Endodermal cell (in vitro differentiated cells): Measurements from ENCODE around the gene ERC1. TPM values are rescaled to one million over a fixed set of nuclear protein-coding genes. Genes with fewer than 3 reads are reported as not detected.
A peak's percentile ranks its signal among the peaks of the same experiment; 100 is the strongest.

Experiments
- DNase-seq: peaks from one replicate; pipeline ENCODE4 v3.0.0-alpha.2; 2017
- H3K27ac ChIP-seq: 2 replicates; pipeline ENCODE4 v1.5.1; 2013; ENCODE audit warnings: mild to moderate bottlenecking, low read depth, low read length, moderate library complexity
- H3K27me3 ChIP-seq: 2 replicates; pipeline ENCODE4 v1.6.1; 2013; ENCODE audit warnings: mild to moderate bottlenecking, low read length, moderate library complexity; ENCODE audit not compliant: insufficient read depth, control insufficient read depth, poor library complexity, severe bottlenecking
- H3K36me3 ChIP-seq: 2 replicates; pipeline ENCODE4 v1.7.0; 2013; ENCODE audit warnings: mild to moderate bottlenecking, low read length, moderate library complexity; ENCODE audit not compliant: control insufficient read depth, insufficient read depth
- H3K4me1 ChIP-seq: one replicate; pipeline ENCODE4 v1.7.0; 2013; ENCODE audit warnings: low read length; ENCODE audit not compliant: control insufficient read depth, insufficient read depth
- H3K4me3 ChIP-seq: 2 replicates; pipeline ENCODE4 v1.5.1; 2013; ENCODE audit warnings: mild to moderate bottlenecking, low read length, moderate library complexity
- H3K9ac ChIP-seq: 2 replicates; pipeline ENCODE4 v1.6.1; 2013; ENCODE audit warnings: mild to moderate bottlenecking, low read length, moderate library complexity; ENCODE audit not compliant: poor library complexity, severe bottlenecking; ENCODE audit errors: extremely low read depth
- H3K9me3 ChIP-seq: 2 replicates; pipeline ENCODE4 v1.6.1; 2013; ENCODE audit warnings: mild to moderate bottlenecking, low read length, moderate library complexity; ENCODE audit not compliant: control insufficient read depth
- H3K27ac Mint-ChIP-seq: 2 replicates; pipeline ENCODE4 v1.8.0; 2020; ENCODE audit warnings: mixed read lengths
- H3K27me3 Mint-ChIP-seq: 2 replicates; pipeline ENCODE4 v1.8.0; 2021; ENCODE audit warnings: mild to moderate bottlenecking, mixed read lengths; ENCODE audit not compliant: insufficient read depth
- H3K36me3 Mint-ChIP-seq: 2 replicates; pipeline ENCODE4 v1.8.0; 2020; ENCODE audit warnings: low read depth, mixed read lengths
- H3K4me1 Mint-ChIP-seq: 2 replicates; pipeline ENCODE4 v1.8.0; 2020; ENCODE audit warnings: mixed read lengths
- H3K4me3 Mint-ChIP-seq: 2 replicates; pipeline ENCODE4 v1.8.0; 2020; ENCODE audit warnings: mild to moderate bottlenecking, moderate library complexity, mixed read lengths
- H3K9me3 Mint-ChIP-seq: 2 replicates; pipeline ENCODE4 v1.8.0; 2020; ENCODE audit warnings: mild to moderate bottlenecking, mixed read lengths
- WGBS, 2 experiments: methylation state at CpG; one replicate each; pipeline versions ENCODE4 v1.1.5 to v1.1.7; 2013; ENCODE audit warnings: missing lambda C conversion rate in 2 of 2, mixed read lengths in 1 of 2; ENCODE audit not compliant: insufficient coverage in 1 of 2, insufficient read length in 1 of 2; 5-methylcytosine and 5-hydroxymethylcytosine counted together
- total RNA-seq, 2 donors: library from RNA; stranded (reverse); fragmentation: NEBNext Ultra II Directional in 1 of 2; extraction: Animal tissue kit (Norgen Biotek cat#: 25700) in 1 of 2; gene quantifications; 2 replicates in 1 of 2; 3 replicates in 1 of 2; pipeline ENCODE4 v1.2.1, GENCODE V29; 2021
- TF ChIP-seq, protein P1 (sequence below): fragments of 200-600 bp; sonication (generic); conservative IDR thresholded peaks from 2 replicates; pipeline ENCODE4 v1.5.0; 2021; ENCODE audit warnings: antibody characterized with exemption, mild to moderate bottlenecking

Gene ERC1
- total RNA-seq, 2 donors from 2014 or later: 60.6 to 159 TPM

DNA sequence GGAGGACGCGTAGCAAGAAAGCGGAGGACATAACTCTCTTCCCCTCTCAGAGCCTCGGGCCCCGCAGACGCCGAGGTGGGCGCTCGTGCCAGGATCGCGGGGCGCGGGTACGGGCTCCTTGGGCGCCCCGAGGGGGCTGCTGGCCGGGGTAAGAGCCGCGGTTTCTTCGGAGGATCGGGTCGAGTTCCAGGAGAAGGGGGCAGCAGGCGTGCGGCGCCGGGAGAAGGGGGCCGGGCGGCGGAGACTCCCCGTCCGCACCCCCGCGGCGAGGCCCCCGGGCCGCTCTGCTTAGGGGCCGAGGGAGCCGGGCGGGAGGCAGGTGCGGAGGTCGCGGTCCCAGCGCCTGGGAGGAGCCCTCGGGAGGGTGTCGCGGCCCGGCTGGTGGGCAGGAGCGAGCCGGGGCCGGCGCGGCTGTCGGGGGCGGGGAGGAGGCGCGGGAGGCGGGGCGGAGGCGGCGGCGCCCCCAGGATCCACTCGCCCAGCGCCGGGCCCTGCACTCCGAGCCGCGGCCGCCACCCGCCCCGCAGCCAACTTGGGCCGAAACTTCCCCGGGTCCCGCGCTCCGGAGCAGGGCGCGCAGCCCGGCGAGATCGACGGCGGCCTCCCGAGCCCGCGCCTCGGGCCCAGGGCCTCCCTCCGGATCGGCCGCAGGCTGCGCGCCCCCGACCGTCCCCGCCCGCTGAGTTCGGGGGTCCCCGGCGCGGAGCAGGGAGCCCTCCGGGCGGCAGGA is 539.0 kb downstream of the ERC1 start:
- H3K27me3 Mint-ChIP-seq: peaks cover 84% of the 10 kb centered on the region
- TF ChIP-seq, protein P1, sequence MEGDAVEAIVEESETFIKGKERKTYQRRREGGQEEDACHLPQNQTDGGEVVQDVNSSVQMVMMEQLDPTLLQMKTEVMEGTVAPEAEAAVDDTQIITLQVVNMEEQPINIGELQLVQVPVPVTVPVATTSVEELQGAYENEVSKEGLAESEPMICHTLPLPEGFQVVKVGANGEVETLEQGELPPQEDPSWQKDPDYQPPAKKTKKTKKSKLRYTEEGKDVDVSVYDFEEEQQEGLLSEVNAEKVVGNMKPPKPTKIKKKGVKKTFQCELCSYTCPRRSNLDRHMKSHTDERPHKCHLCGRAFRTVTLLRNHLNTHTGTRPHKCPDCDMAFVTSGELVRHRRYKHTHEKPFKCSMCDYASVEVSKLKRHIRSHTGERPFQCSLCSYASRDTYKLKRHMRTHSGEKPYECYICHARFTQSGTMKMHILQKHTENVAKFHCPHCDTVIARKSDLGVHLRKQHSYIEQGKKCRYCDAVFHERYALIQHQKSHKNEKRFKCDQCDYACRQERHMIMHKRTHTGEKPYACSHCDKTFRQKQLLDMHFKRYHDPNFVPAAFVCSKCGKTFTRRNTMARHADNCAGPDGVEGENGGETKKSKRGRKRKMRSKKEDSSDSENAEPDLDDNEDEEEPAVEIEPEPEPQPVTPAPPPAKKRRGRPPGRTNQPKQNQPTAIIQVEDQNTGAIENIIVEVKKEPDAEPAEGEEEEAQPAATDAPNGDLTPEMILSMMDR: no peak
- peaks cover 21% of the 10 kb centered on the region for H3K4me1 Mint-ChIP-seq

DNA sequence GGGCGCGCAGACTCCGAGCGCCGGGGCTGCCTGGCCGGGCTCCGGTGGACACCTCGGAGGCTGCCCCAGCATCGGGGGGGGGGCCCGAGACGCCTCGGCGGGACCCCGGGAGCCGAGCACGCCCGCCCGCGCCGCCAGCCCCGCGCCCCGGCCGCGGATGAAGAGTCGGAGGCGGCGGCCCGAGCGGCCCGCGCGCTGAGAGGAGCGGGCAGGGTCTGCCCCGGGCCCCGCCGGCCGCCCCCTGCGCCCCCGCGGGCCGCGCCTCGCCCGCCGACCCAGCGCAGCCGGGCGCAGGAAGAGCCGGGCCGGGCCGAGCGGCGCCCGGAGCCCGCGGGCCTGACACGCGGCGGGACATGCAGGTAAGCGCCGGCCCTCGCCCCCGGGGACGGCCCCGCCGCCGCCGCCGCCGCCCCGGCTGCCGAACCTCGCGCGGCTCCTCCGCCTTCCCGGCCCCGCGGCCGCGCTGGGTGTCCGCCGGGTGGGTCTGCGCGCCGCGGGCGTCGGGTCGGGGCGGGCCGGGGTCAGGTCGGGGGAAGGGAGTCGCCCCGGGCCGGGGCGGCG is 539.6 kb downstream of the ERC1 start:
- H3K27me3 Mint-ChIP-seq: peaks cover 84% of the 10 kb centered on the region

More for the DNA sequence above, 539.0 kb downstream of the ERC1 start:
- H3K27me3 ChIP-seq: peaks cover 80% of the 10 kb centered on the region
- peak overlapping the region; percentile 49 for H3K4me3 ChIP-seq
- Mint-ChIP-seq H3K9me3 (no peaks in the 10 kb centered on the region), H3K27ac (peak overlapping the region; percentile 29), H3K36me3 (no peaks in the 10 kb centered on the region), H3K4me3 (peak overlapping the region; percentile 69)
- no peaks in the 10 kb centered on the region for H3K36me3 ChIP-seq
- no peak overlapping the region for H3K27ac ChIP-seq
- peak; percentile 84 for DNase-seq
- 3 to 7% methylated on average over 11 to 100 of the region's 101 CpGs for WGBS, 2 experiments
- H3K9ac ChIP-seq: no peak overlapping the region
- H3K4me1 ChIP-seq: no peaks in the 10 kb centered on the region
- no peaks in the 10 kb centered on the region for H3K9me3 ChIP-seq

DNA sequence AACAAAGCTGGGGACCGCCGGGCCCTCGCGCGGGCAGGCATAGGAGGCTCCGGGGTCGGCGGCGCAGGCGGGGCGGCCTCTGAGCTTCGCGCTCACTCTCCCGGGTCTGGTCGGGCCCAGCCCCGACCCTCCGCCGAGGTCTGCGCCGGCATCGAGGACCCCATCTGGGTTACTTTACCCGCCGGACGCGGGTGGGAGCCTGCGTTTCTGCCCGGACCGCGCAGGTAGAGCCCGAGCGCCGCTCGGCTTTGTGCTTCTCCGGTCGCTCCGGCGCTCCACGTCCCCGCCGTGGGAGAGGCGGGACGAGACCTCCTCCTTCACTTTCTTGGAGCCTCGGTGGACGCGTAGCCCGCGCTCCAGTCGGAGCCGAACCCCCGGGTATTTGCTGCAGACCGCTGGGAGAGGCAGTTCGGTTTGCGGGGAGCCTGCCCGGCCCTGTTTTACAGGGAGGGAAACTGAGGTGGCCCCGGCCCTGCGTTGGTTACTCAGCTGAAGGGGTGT is 540.2 kb downstream of the ERC1 start:
- Histone ChIP-seq H3K36me3 (no peaks in the 10 kb centered on the region), H3K27me3 (peaks cover 81% of the 10 kb centered on the region), H3K9ac (no peak overlapping the region), H3K9me3 (no peaks in the 10 kb centered on the region), H3K27ac (no peak overlapping the region), H3K4me3 (peak overlapping the region; percentile 72), H3K4me1 (no peaks in the 10 kb centered on the region)
- H3K27me3 Mint-ChIP-seq: peaks cover 85% of the 10 kb centered on the region
- DNase-seq: peak; percentile 81
- peak overlapping the region; percentile 53 for H3K4me3 Mint-ChIP-seq
- no peaks in the 10 kb centered on the region for H3K9me3 Mint-ChIP-seq
- H3K36me3 Mint-ChIP-seq: no peaks in the 10 kb centered on the region
- no peak overlapping the region for H3K27ac Mint-ChIP-seq
- TF ChIP-seq, protein P1: no peak
- 10 to 13% methylated on average over 29 to 56 of the region's 56 CpGs for WGBS, 2 experiments
- peaks cover 14% of the 10 kb centered on the region for H3K4me1 Mint-ChIP-seq

More for the DNA sequence above, 539.6 kb downstream of the ERC1 start:
- Mint-ChIP-seq H3K4me3 (peak overlapping the region; percentile 53), H3K36me3 (no peaks in the 10 kb centered on the region), H3K9me3 (no peaks in the 10 kb centered on the region), H3K4me1 (peaks cover 17% of the 10 kb centered on the region), H3K27ac (no peak overlapping the region)
- peaks cover 78% of the 10 kb centered on the region for H3K27me3 ChIP-seq
- H3K9me3 ChIP-seq: no peaks in the 10 kb centered on the region
- 0% methylated on average over 7 to 97 of the region's 99 CpGs for WGBS, 2 experiments
- TF ChIP-seq, protein P1: no peak
- DNase-seq: peak; percentile 66
- H3K4me1 ChIP-seq: no peaks in the 10 kb centered on the region
- H3K9ac ChIP-seq: no peak overlapping the region
- no peak overlapping the region for H3K27ac ChIP-seq
- no peaks in the 10 kb centered on the region for H3K36me3 ChIP-seq
- H3K4me3 ChIP-seq: peak overlapping the region; percentile 72
